HG02798 (cell line): ENCODE results near the gene RGPD3.

Experiments used
- ATAC-seq: cut with Tn5 transposase; IDR thresholded peaks from one replicate; pipeline ENCODE4 v1.9.1; 2021; ENCODE audit warnings: mild to moderate bottlenecking; ENCODE audit not compliant: unreplicated experiment, poor library complexity

RGPD3 gene

GRCh38 chr2:106344302-106344701 lies 123.9 kb downstream of the RGPD3 start:
- ATAC-seq = no peak

- no peak for ATAC-seq
Measured at GRCh38 chr2:106343274-106343673, 124.9 kb downstream of the RGPD3 start.

- ATAC-seq = no peak
Measured at GRCh38 chr2:106342831-106343251, 125.4 kb downstream of the RGPD3 start.

- ATAC-seq = no peak
Measured at GRCh38 chr2:106341666-106342065, 126.5 kb downstream of the RGPD3 start.
